ENCODE data around the gene GAS2. TPM values are rescaled to one million over a fixed set of nuclear protein-coding genes. Genes with fewer than 3 reads are reported as not detected.

Gene GAS2
- polyA plus RNA-seq, 1 donor from 2014 or later: 8.0 TPM

GRCh38 chr11:22786475-22786874 lies 120.1 kb downstream of the GAS2 start:
- no peaks in the 10 kb centered on the region for H3K36me3 ChIP-seq (ENCODE audit: insufficient read depth, low read length)
- no peaks in the 10 kb centered on the region for H4K20me1 ChIP-seq (ENCODE audit: insufficient read depth)
- H3K27ac ChIP-seq (ENCODE audit: low read length): no peak overlapping the region
- TF ChIP-seq, protein P1, sequence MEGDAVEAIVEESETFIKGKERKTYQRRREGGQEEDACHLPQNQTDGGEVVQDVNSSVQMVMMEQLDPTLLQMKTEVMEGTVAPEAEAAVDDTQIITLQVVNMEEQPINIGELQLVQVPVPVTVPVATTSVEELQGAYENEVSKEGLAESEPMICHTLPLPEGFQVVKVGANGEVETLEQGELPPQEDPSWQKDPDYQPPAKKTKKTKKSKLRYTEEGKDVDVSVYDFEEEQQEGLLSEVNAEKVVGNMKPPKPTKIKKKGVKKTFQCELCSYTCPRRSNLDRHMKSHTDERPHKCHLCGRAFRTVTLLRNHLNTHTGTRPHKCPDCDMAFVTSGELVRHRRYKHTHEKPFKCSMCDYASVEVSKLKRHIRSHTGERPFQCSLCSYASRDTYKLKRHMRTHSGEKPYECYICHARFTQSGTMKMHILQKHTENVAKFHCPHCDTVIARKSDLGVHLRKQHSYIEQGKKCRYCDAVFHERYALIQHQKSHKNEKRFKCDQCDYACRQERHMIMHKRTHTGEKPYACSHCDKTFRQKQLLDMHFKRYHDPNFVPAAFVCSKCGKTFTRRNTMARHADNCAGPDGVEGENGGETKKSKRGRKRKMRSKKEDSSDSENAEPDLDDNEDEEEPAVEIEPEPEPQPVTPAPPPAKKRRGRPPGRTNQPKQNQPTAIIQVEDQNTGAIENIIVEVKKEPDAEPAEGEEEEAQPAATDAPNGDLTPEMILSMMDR (IDR thresholded peaks at IDR 0.05; ENCODE audit: poor library complexity, severe bottlenecking): no peak
- no peak for TF ChIP-seq RAD21 (conservative IDR thresholded peaks at IDR 0.05)
- no peak for TF ChIP-seq EZH2 (IDR thresholded peaks at IDR 0.05; ENCODE audit: borderline replicate concordance, insufficient read depth, low read length, poor library complexity, severe bottlenecking)
- no peak for TF ChIP-seq MXI1 (conservative IDR thresholded peaks at IDR 0.05; ENCODE audit: poor library complexity, severe bottlenecking)
- no peak for TF ChIP-seq TAF1 (IDR thresholded peaks at IDR 0.05; ENCODE audit: low read depth)
- no peak for TF ChIP-seq EP300 (conservative IDR thresholded peaks at IDR 0.05; ENCODE audit: poor library complexity, severe bottlenecking)
- no peak for TF ChIP-seq POLR2AphosphoS5 (IDR thresholded peaks at IDR 0.05)
- no peaks in the 10 kb centered on the region for H3K27me3 ChIP-seq (ENCODE audit: insufficient read depth, low read depth, low read length)
- no peaks in the 10 kb centered on the region for H3F3A ChIP-seq (ENCODE audit: insufficient read depth, low read length, poor library complexity, severe bottlenecking)
- H3K4me3 ChIP-seq (ENCODE audit: low read length): no peak overlapping the region
- no peaks in the 10 kb centered on the region for H3K9me2 ChIP-seq (ENCODE audit: insufficient read depth, low read length)
- no peaks in the 10 kb centered on the region for H3K9me3 ChIP-seq (ENCODE audit: low read length)
- no peaks in the 10 kb centered on the region for H3K79me2 ChIP-seq (replicated peaks; ENCODE audit: insufficient read depth, low read length)
- no peak overlapping the region for H3K4me2 ChIP-seq (ENCODE audit: low read length)
- no peak overlapping the region for H2AFZ ChIP-seq (ENCODE audit: low read depth, low read length)
- no peak overlapping the region for H3K9ac ChIP-seq (ENCODE audit: low read length)

GRCh38 chr11:22787055-22787454 lies 120.6 kb downstream of the GAS2 start:
- no peaks in the 10 kb centered on the region for H3F3A ChIP-seq (ENCODE audit: insufficient read depth, low read length, poor library complexity, severe bottlenecking)
- no peak overlapping the region for H2AFZ ChIP-seq (ENCODE audit: low read depth, low read length)
- no peaks in the 10 kb centered on the region for H4K20me1 ChIP-seq (ENCODE audit: insufficient read depth)
- H3K4me3 ChIP-seq (ENCODE audit: low read length): no peak overlapping the region
- no peaks in the 10 kb centered on the region for H3K79me2 ChIP-seq (replicated peaks; ENCODE audit: insufficient read depth, low read length)
- no peaks in the 10 kb centered on the region for H3K36me3 ChIP-seq (ENCODE audit: insufficient read depth, low read length)
- TF ChIP-seq MXI1 (conservative IDR thresholded peaks at IDR 0.05; ENCODE audit: poor library complexity, severe bottlenecking) (no peak), SMC3 (conservative IDR thresholded peaks at IDR 0.05; ENCODE audit: poor library complexity) (no peak), TAF1 (IDR thresholded peaks at IDR 0.05; ENCODE audit: low read depth) (no peak), EP300 (conservative IDR thresholded peaks at IDR 0.05; ENCODE audit: poor library complexity, severe bottlenecking) (no peak), POLR2AphosphoS5 (IDR thresholded peaks at IDR 0.05) (no peak), EZH2 (IDR thresholded peaks at IDR 0.05; ENCODE audit: borderline replicate concordance, insufficient read depth, low read length, poor library complexity, severe bottlenecking) (no peak), REST (IDR thresholded peaks at IDR 0.05; ENCODE audit: borderline replicate concordance) (no peak), RAD21 (conservative IDR thresholded peaks at IDR 0.05) (no peak)
- TF ChIP-seq, protein P1 (IDR thresholded peaks at IDR 0.05; ENCODE audit: poor library complexity, severe bottlenecking): no peak
- no peaks in the 10 kb centered on the region for H3K9me3 ChIP-seq (ENCODE audit: low read length)
- no peaks in the 10 kb centered on the region for H3K27me3 ChIP-seq (ENCODE audit: insufficient read depth, low read depth, low read length)
- H3K9me2 ChIP-seq (ENCODE audit: insufficient read depth, low read length): no peaks in the 10 kb centered on the region
- no peak overlapping the region for H3K27ac ChIP-seq (ENCODE audit: low read length)
- H3K9ac ChIP-seq (ENCODE audit: low read length): no peak overlapping the region
- no peak overlapping the region for H3K4me2 ChIP-seq (ENCODE audit: low read length)

Measured in neural cell (in vitro differentiated cells).